B cell (primary cell): ENCODE data around the gene RAD51B. TPM values are rescaled to one million over a fixed set of nuclear protein-coding genes. Genes with fewer than 3 reads are reported as not detected.

Experiments used
- ATAC-seq: fragments of 200-7000 bp; cut with Tn5 transposase; one replicate; pipeline ENCODE4 v1.10.0; 2021; ENCODE audit warnings: low read depth, mild to moderate bottlenecking, moderate number of reproducible peaks, moderate library complexity
- CTCF ChIA-PET: fragments of 350-600 bp; sonication (Branson Sonifier 250); formaldehyde crosslinking; loops from one replicate; lab custom pipeline; 2021; ENCODE audit warnings: antibody characterized with exemption, inconsistent platforms; lab: Charles Lee
- POLR2A ChIA-PET: fragments of 350-600 bp; sonication (Branson Sonifier 250); formaldehyde crosslinking; loops from one replicate; lab custom pipeline; 2021; ENCODE audit warnings: antibody characterized with exemption; lab: Charles Lee
- DNase-seq: peaks from one replicate; pipeline ENCODE4 v3.0.0; 2013
- H2AFZ ChIP-seq: 2 replicates; pipeline ENCODE4 v1.6.1; 2012; ENCODE audit warnings: mild to moderate bottlenecking, low read depth, low read length; ENCODE audit not compliant: insufficient read depth, poor library complexity, severe bottlenecking
- H3K27ac ChIP-seq, 2 donors: 1 replicate in 1 of 2; 2 replicates in 1 of 2; pipeline ENCODE4 v1.5.1; 2012 to 2013; ENCODE audit warnings: low read length in 2 of 2, mild to moderate bottlenecking in 2 of 2, moderate library complexity in 1 of 2
- H3K27me3 ChIP-seq, 4 experiments: fragments of 200-600 bp in 1 of 4; sonication (generic) in 1 of 4; replicated peaks in 1 of 4; 1 replicate in 2 of 4; 2 replicates in 2 of 4; pipeline versions ENCODE4 v1.6.1 to v1.7.0; 2013 to 2016; ENCODE audit warnings: low read length in 3 of 4, mild to moderate bottlenecking in 2 of 4, mixed read lengths in 1 of 4, moderate library complexity in 1 of 4; ENCODE audit not compliant: insufficient read depth in 4 of 4, control insufficient read depth in 3 of 4; ENCODE audit errors: control extremely low read depth in 1 of 4
- H3K36me3 ChIP-seq, 2 experiments: replicated peaks in 1 of 2; 1 replicate in 1 of 2; 2 replicates in 1 of 2; pipeline versions ENCODE4 v1.6.1 to v1.7.1; 2013; ENCODE audit warnings: low read length in 1 of 2; ENCODE audit not compliant: insufficient read depth in 2 of 2, control insufficient read depth in 1 of 2; ENCODE audit errors: control extremely low read depth in 1 of 2, extremely low read depth in 1 of 2
- H3K4me1 ChIP-seq, 2 donors: fragments of 200-600 bp in 1 of 2; sonication (generic) in 1 of 2; 1 replicate in 1 of 2; 2 replicates in 1 of 2; pipeline versions ENCODE4 v1.5.1 to v1.6.1; 2013 to 2017; ENCODE audit warnings: low read length in 2 of 2; ENCODE audit not compliant: control insufficient read depth in 2 of 2, insufficient read depth in 2 of 2
- H3K4me2 ChIP-seq: replicated peaks from 2 replicates; pipeline ENCODE3; 2012; ENCODE audit warnings: mild to moderate bottlenecking, low read depth, low read length; ENCODE audit not compliant: poor library complexity, severe bottlenecking
- H3K4me3 ChIP-seq, 5 experiments: fragments of 200-600 bp in 1 of 5; sonication (generic) in 1 of 5; 1 replicate in 3 of 5; 2 replicates in 2 of 5; pipeline versions ENCODE4 v1.5.1 to v1.7.0; 2011 to 2016; ENCODE audit warnings: low read length in 4 of 5, mild to moderate bottlenecking in 4 of 5, low read depth in 2 of 5, control low read depth in 1 of 5, moderate library complexity in 1 of 5; ENCODE audit not compliant: insufficient read depth in 1 of 5; ENCODE audit errors: control extremely low read depth in 1 of 5, extremely low read depth in 1 of 5
- H3K79me2 ChIP-seq: fragments of 200-600 bp; sonication (generic); one replicate; pipeline ENCODE4 v1.6.0; 2016; ENCODE audit warnings: low read length; ENCODE audit not compliant: control insufficient read depth, insufficient read depth
- H3K9ac ChIP-seq: fragments of 200-600 bp; sonication (generic); 2 replicates; pipeline ENCODE4 v1.6.1; 2017; ENCODE audit warnings: mild to moderate bottlenecking, low read length, moderate library complexity
- H3K9me3 ChIP-seq, 3 donors: one replicate each; pipeline versions ENCODE4 v1.6.1 to v1.7.1; 2013; ENCODE audit warnings: low read length in 2 of 3; ENCODE audit not compliant: control insufficient read depth in 2 of 3, insufficient read depth in 1 of 3; ENCODE audit errors: control extremely low read depth in 1 of 3
- H4K20me1 ChIP-seq: 2 replicates; pipeline ENCODE4 v1.6.0; 2012; ENCODE audit warnings: mild to moderate bottlenecking, low read length; ENCODE audit not compliant: insufficient read depth, control insufficient read depth, poor library complexity, severe bottlenecking
- H3K27ac Mint-ChIP-seq: one replicate; pipeline ENCODE4 v1.8.0; 2021; ENCODE audit warnings: mixed read lengths
- H3K27me3 Mint-ChIP-seq: one replicate; pipeline ENCODE4 v1.8.0; 2021; ENCODE audit warnings: mixed read lengths
- H3K4me1 Mint-ChIP-seq: one replicate; pipeline ENCODE4 v1.8.0; 2021; ENCODE audit warnings: mixed read lengths
- H3K4me3 Mint-ChIP-seq: one replicate; pipeline ENCODE4 v1.8.0; 2021; ENCODE audit warnings: mixed read lengths
- H3K9me3 Mint-ChIP-seq: one replicate; pipeline ENCODE4 v1.8.0; 2022; ENCODE audit warnings: mixed read lengths; ENCODE audit not compliant: insufficient read depth
- EZH2 ChIP-seq: IDR thresholded peaks from 2 replicates; pipeline ENCODE4 v1.6.1; 2012; ENCODE audit warnings: borderline replicate concordance, low read depth, mild to moderate bottlenecking, moderate library complexity, low read length; ENCODE audit not compliant: insufficient read depth, poor library complexity, severe bottlenecking
- WGBS: methylation state at CpG from one replicate; pipeline ENCODE4 v1.1.5; 2013; ENCODE audit warnings: missing lambda C conversion rate; ENCODE audit not compliant: insufficient coverage; 5-methylcytosine and 5-hydroxymethylcytosine counted together
- intact Hi-C: fragments of 100-400 bp; cut with micrococcal nuclease; formaldehyde crosslinking; loops from one replicate; pipeline ENCODE4 v1.10.0; 2022
- polyA plus RNA-seq: library from polyadenylated mRNA; depleted of rRNA; stranded (reverse); fragments of >200 nt; gene quantifications from 2 replicates; pipeline ENCODE4 v1.2.3, GENCODE V29; 2012
- total RNA-seq, 2 donors: library from RNA; stranded (reverse); fragments of 120-200 nt in 1 of 2; gene quantifications; 1 replicate in 1 of 2; 2 replicates in 1 of 2; pipeline versions ENCODE4 v1.2.3 to v1.2.4, GENCODE V29; 2013 to 2022
- TF ChIP-seq, protein P1 (sequence below): fragments of 200-600 bp; IDR thresholded peaks from one replicate; pipeline ENCODE4 v1.8.0; 2022; ENCODE audit warnings: antibody characterized with exemption, mild to moderate bottlenecking

The RAD51B gene
- total and polyA plus RNA-seq, 2 donors (not counting 1 experiment from before 2014, with no cell fraction given) = 6.5 to 60.6 TPM

DNA sequence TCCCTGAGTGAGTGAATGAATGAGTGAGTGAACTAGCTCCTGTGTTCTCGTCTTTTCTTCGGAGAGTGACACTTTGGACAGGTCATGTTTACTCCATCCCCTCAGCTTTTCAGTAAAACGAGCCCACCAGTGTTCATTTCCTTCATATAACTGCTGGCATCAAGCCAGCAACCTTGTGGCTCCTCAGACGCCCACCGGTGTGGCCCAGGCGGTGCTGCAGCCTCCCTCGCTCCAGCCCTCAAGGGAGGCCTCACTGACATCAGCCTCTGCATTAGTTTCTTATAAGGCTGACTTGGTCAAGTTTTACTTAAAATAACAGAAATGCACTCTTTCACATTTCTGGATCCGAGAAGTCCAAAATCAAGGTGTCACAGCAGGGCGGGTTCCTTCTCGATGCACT, 785.2 kb downstream of the RAD51B start:
- Mint-ChIP-seq H3K4me3 (no peak overlapping the region), H3K27me3 (no peaks in the 10 kb centered on the region), H3K27ac (no peak overlapping the region), H3K9me3 (no peaks in the 10 kb centered on the region), H3K4me1 (peaks cover 4% of the 10 kb centered on the region)
- 88% methylated on average over 5 of the region's 10 CpGs for WGBS
- ATAC-seq (no peak), DNase-seq (no peak)
- H3K79me2 ChIP-seq = no peaks in the 10 kb centered on the region
- peaks cover 0 to 19% (median 2%) of the 10 kb centered on the region in 3 donors for H3K9me3 ChIP-seq
- intact Hi-C loops = no loop called here
- CTCF ChIA-PET = no interaction called here
- POLR2A ChIA-PET = no interaction called here
- no peak overlapping the region for H2AFZ ChIP-seq
- TF ChIP-seq EZH2 = no peak
- TF ChIP-seq, protein P1, sequence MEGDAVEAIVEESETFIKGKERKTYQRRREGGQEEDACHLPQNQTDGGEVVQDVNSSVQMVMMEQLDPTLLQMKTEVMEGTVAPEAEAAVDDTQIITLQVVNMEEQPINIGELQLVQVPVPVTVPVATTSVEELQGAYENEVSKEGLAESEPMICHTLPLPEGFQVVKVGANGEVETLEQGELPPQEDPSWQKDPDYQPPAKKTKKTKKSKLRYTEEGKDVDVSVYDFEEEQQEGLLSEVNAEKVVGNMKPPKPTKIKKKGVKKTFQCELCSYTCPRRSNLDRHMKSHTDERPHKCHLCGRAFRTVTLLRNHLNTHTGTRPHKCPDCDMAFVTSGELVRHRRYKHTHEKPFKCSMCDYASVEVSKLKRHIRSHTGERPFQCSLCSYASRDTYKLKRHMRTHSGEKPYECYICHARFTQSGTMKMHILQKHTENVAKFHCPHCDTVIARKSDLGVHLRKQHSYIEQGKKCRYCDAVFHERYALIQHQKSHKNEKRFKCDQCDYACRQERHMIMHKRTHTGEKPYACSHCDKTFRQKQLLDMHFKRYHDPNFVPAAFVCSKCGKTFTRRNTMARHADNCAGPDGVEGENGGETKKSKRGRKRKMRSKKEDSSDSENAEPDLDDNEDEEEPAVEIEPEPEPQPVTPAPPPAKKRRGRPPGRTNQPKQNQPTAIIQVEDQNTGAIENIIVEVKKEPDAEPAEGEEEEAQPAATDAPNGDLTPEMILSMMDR = no peak
- H3K36me3 ChIP-seq = no peaks in the 10 kb centered on the region
- H3K4me3 ChIP-seq = no peak overlapping the region
- no peaks in the 10 kb centered on the region for H3K27me3 ChIP-seq
- H4K20me1 ChIP-seq = no peaks in the 10 kb centered on the region
- H3K9ac ChIP-seq = no peak overlapping the region
- H3K27ac ChIP-seq = no peak overlapping the region
- H3K4me1 ChIP-seq = peaks cover 17 to 21% of the 10 kb centered on the region in 2 donors
- H3K4me2 ChIP-seq = no peak overlapping the region

DNA sequence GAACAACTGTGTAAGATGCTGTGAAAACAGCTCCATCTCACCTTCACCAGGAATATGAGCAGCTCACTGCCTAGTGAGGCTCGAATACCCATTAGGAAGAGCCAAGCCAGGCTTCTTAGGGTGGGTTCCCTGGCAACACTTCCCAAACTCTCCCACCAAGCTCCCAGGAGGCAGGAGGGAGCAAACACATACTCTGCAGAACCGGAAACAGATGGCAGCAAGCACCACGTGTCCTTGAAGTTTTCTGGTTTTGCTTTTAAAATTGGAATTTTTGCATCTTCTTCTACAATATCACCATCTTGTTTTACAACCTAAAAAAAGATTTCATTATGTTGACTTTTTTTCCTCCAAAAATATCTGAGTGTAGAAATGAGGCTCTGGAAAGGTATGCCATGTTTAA, 786.6 kb downstream of the RAD51B start:
- H3K4me1 ChIP-seq = peaks cover 17 to 21% of the 10 kb centered on the region in 2 donors
- H3K9ac ChIP-seq = no peak overlapping the region
- ChIA-PET CTCF (interaction anchor here (0.8 kb wide), 1 partner anchor 1086 kb away, joined by 3 read pairs; no protein-coding TSS in a partner anchor), POLR2A (no interaction called here)
- no peaks in the 10 kb centered on the region for H3K27me3 ChIP-seq
- H3K79me2 ChIP-seq = no peaks in the 10 kb centered on the region
- ATAC-seq (no peak), DNase-seq (no peak)
- intact Hi-C loops = no loop called here
- TF ChIP-seq, protein P1 = no peak
- no peak for TF ChIP-seq EZH2
- peaks cover 4% of the 10 kb centered on the region for H3K4me1 Mint-ChIP-seq
- no peaks in the 10 kb centered on the region for H3K9me3 Mint-ChIP-seq
- H3K4me3 ChIP-seq = no peak overlapping the region
- H3K4me2 ChIP-seq = no peak overlapping the region
- H3K4me3 Mint-ChIP-seq = no peak overlapping the region
- 56% methylated on average over 1 of the region's 3 CpGs for WGBS
- no peaks in the 10 kb centered on the region for H3K27me3 Mint-ChIP-seq
- H3K27ac Mint-ChIP-seq = no peak overlapping the region
- H3K27ac ChIP-seq = no peak overlapping the region
- H3K9me3 ChIP-seq = peaks cover 0 to 19% (median 2%) of the 10 kb centered on the region in 3 donors
- H2AFZ ChIP-seq = no peak overlapping the region
- H4K20me1 ChIP-seq = no peaks in the 10 kb centered on the region
- no peaks in the 10 kb centered on the region for H3K36me3 ChIP-seq
